DND-41 (cell line): ENCODE measurements around the gene SLCO2A1.

ENCODE experiments used
- EZH2 ChIP-seq: IDR thresholded peaks from 3 replicates; pipeline ENCODE4 v1.6.1; 2012; ENCODE audit warnings: borderline replicate concordance, low read depth, mild to moderate bottlenecking, moderate library complexity, low read length, inconsistent platforms; ENCODE audit not compliant: severe bottlenecking
- TF ChIP-seq, protein P1 (sequence below): IDR thresholded peaks from 2 replicates; pipeline ENCODE4 v1.5.1; 2012; ENCODE audit warnings: borderline replicate concordance, low read length, moderate library complexity, mild to moderate bottlenecking; ENCODE audit not compliant: poor library complexity, severe bottlenecking; ENCODE audit errors: extremely low read depth

DNA sequence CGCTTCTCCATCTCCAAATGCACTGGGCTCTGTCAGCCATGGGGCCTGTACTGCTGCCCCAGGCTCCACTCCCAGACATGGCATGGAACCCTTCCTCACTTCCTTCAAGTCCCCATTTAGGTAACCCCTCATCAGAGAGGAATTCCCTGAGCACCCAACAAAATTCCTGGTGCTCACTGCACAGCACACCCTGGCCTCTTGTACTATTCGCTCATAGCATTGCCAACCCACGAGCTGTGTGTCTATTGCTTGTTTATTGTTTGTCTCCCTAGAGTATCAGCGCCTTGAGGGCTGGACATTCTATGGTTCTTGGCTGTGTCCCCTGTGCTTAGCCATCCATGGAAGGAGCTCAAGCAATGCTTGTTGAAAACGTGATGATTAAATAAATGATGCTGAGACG, 46.1 kb upstream of the SLCO2A1 start:
- TF ChIP-seq, protein P1, sequence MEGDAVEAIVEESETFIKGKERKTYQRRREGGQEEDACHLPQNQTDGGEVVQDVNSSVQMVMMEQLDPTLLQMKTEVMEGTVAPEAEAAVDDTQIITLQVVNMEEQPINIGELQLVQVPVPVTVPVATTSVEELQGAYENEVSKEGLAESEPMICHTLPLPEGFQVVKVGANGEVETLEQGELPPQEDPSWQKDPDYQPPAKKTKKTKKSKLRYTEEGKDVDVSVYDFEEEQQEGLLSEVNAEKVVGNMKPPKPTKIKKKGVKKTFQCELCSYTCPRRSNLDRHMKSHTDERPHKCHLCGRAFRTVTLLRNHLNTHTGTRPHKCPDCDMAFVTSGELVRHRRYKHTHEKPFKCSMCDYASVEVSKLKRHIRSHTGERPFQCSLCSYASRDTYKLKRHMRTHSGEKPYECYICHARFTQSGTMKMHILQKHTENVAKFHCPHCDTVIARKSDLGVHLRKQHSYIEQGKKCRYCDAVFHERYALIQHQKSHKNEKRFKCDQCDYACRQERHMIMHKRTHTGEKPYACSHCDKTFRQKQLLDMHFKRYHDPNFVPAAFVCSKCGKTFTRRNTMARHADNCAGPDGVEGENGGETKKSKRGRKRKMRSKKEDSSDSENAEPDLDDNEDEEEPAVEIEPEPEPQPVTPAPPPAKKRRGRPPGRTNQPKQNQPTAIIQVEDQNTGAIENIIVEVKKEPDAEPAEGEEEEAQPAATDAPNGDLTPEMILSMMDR: no peak
- TF ChIP-seq EZH2: no peak
